Mesothelial cell of epicardium (in vitro differentiated cells): ENCODE results near the gene YEATS4. TPM values are rescaled to one million over a fixed set of nuclear protein-coding genes. Genes with fewer than 3 reads are reported as not detected.
A peak's percentile ranks its signal among the peaks of the same experiment; 100 is the strongest.
"Not testable (repeated sequence)": the region's sequence is repeated elsewhere in the genome, so short reads cannot be mapped to it uniquely, and the experiment has no call there.

Experiments
- DNase-seq, 2 experiments: peaks; one replicate each; pipeline ENCODE4 v3.0.0; 2021; ENCODE audit warnings: low spot score in 2 of 2; ENCODE audit not compliant: unreplicated experiment in 2 of 2
- H3K27ac Mint-ChIP-seq: 2 replicates; pipeline ENCODE4 v1.8.0; 2021; ENCODE audit warnings: mixed read lengths
- H3K27me3 Mint-ChIP-seq: 2 replicates; pipeline ENCODE4 v1.8.0; 2021; ENCODE audit warnings: low read depth, mixed read lengths
- H3K36me3 Mint-ChIP-seq: 2 replicates; pipeline ENCODE4 v1.8.0; 2021; ENCODE audit warnings: mixed read lengths
- H3K4me1 Mint-ChIP-seq: 2 replicates; pipeline ENCODE4 v1.8.0; 2021; ENCODE audit warnings: mixed read lengths
- H3K4me3 Mint-ChIP-seq: 2 replicates; pipeline ENCODE4 v1.8.0; 2021; ENCODE audit warnings: mild to moderate bottlenecking, moderate library complexity, mixed read lengths
- H3K9me3 Mint-ChIP-seq: 2 replicates; pipeline ENCODE4 v1.8.0; 2021; ENCODE audit warnings: mixed read lengths
- total RNA-seq: library from RNA; stranded (reverse); gene quantifications from 3 replicates; pipeline ENCODE4 v1.2.1, GENCODE V29; 2021
- TF ChIP-seq, protein P1 (sequence below): fragments of 200-600 bp; sonication (generic); IDR thresholded peaks from one replicate; pipeline ENCODE4 v1.5.0; 2021; ENCODE audit warnings: antibody characterized with exemption; ENCODE audit not compliant: unreplicated experiment

The YEATS4 gene
- total RNA-seq = 19.5 to 21.5 TPM (median 20.7 TPM) in 3 replicates

DNA sequence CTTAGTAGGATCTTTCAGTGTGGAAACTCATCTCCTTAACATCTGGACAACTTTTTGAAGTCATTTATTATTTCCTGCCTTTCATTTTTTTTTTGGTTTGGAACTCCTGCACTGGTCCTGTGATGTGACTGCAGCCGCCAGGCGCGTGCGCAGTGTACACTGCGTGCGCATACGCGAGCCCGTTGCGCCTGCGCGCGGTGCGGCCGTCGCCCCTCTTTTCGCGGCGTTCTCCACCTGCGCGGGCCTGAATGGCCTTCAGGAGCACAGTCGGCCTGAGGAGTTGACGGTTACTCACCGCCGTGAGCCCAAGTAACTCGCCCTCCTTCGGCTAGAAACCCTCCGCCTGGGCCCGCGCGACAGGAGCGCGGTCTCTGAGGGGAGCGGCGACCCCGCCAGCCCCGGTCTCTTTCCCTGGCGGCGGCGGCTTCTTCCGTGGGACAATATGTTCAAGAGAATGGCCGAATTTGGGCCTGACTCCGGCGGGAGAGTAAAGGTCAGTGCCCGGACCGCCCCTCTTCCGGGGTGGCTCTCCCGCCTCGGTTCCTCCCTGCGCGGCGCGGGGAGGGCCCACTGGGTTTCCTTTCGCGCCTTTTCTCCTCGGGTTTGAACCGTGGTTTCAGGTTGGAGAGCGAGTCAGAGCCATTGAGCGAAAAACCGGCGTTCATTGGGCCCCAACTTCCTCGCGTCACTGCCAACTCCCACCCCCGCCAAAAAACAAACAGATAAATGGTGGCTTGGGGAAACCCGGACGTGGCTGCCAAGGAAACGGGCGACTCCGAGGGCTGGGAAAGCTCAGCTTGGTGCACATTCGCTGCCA is at the start of gene YEATS4:
Gene YEATS4, plus strand, starts transcription at position 213 of the 817 bp plus-strand sequence. Its CDS starts 230 bp downstream, at position 443.
- peak within 1 kb of the TSS; percentile 82 for H3K27ac Mint-ChIP-seq
- no peaks in the 10 kb centered on the region for H3K36me3 Mint-ChIP-seq
- TF ChIP-seq, protein P1, sequence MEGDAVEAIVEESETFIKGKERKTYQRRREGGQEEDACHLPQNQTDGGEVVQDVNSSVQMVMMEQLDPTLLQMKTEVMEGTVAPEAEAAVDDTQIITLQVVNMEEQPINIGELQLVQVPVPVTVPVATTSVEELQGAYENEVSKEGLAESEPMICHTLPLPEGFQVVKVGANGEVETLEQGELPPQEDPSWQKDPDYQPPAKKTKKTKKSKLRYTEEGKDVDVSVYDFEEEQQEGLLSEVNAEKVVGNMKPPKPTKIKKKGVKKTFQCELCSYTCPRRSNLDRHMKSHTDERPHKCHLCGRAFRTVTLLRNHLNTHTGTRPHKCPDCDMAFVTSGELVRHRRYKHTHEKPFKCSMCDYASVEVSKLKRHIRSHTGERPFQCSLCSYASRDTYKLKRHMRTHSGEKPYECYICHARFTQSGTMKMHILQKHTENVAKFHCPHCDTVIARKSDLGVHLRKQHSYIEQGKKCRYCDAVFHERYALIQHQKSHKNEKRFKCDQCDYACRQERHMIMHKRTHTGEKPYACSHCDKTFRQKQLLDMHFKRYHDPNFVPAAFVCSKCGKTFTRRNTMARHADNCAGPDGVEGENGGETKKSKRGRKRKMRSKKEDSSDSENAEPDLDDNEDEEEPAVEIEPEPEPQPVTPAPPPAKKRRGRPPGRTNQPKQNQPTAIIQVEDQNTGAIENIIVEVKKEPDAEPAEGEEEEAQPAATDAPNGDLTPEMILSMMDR = no peak
- no peaks in the 10 kb centered on the region for H3K9me3 Mint-ChIP-seq
- H3K4me1 Mint-ChIP-seq = peaks cover 16% of the 10 kb centered on the region
- DNase-seq = peak; percentile 62 to 84
- peak within 1 kb of the TSS; percentile 87 for H3K4me3 Mint-ChIP-seq
- H3K27me3 Mint-ChIP-seq = no peaks in the 10 kb centered on the region

DNA sequence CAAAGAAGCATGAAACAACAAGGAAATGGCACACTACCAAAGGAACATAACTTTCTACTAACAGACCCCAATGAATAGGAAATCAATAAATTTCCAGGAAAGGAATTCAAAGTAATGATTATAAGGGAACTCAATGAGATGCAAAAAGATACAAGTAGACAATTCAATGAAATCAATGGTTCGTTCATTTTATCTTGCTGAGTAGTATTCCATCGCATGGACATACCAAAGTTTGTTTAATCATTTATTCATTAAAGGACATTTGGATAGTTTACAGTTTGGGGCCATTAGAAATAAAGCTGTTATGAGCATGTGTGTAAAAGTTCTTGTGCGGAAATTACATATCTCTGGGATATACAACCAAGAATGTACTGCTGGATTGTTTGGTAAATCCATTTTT is 46.3 kb upstream of the YEATS4 start:
- Mint-ChIP-seq H3K36me3 (no peaks in the 10 kb centered on the region), H3K4me1 (no peaks in the 10 kb centered on the region), H3K9me3 (peaks cover 33% of the 10 kb centered on the region), H3K4me3 (no peak overlapping the region), H3K27ac (no peak overlapping the region), H3K27me3 (no peaks in the 10 kb centered on the region)
- DNase-seq = no peak
- TF ChIP-seq, protein P1 = no peak

DNA sequence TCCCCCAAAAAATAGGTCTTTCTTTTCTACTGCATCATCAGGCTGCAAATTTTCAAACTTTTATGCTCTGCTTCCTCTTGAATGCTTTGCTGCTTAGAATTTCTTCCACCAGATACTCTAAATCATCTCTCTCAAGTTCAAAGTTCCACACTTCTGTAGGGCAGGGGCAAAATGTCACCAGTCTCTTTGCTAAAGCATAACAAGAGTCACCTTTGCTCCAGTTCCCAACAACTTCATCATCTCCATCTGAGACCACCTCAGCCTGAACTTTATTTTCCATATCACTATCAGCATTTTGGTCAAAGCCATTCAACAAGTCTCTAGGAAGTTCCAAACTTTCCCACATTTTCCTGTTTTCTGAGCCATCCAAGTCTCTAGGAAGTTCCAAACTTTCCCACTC is 42.8 kb upstream of the YEATS4 start:
- not testable (repeated sequence) for H3K4me1 Mint-ChIP-seq, DNase-seq, H3K27me3 Mint-ChIP-seq, H3K36me3 Mint-ChIP-seq, H3K4me3 Mint-ChIP-seq, H3K27ac Mint-ChIP-seq
- H3K9me3 Mint-ChIP-seq = peaks cover 57% of the 10 kb centered on the region

DNA sequence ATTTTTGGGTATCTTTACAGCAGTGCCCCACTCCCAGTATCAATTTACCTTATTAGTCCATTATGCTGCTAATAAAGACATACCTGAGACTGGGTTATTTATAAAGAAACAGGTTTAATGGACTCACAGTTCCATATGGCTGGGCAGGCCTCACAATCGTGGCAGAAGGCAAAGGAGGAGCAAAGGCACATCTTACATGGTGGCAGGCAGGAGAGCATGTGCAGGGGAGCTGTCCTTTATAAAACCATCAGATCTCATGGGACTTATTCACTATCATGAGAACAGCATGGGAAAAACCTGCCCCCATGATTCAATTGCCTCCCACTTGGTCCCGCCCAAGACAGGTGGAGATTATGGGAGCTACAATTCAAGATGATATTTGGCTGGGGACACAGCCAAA is 42.3 kb upstream of the YEATS4 start:
- not testable (repeated sequence) for H3K36me3 Mint-ChIP-seq, DNase-seq, H3K4me1 Mint-ChIP-seq, H3K4me3 Mint-ChIP-seq, H3K27ac Mint-ChIP-seq, H3K27me3 Mint-ChIP-seq
- peaks cover 57% of the 10 kb centered on the region for H3K9me3 Mint-ChIP-seq

DNA sequence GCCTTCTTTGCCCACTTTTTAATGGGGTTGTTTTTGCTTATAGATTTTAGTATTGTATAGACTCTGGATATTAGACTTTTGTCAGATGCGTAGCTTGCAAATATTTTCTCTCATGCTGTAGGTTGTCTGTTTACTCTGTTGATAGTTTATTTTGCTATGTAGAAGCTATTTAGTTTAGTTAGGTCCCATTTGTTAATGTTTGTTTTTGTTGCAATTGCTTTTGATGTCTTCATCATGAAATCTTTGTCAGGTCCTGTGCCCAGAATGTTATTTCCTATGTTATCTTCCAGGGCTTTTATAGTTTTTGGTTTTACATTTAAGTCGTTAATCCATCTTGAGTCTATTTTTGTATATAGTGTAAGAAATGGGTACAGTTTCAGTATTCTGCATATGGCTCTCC is 41.3 kb upstream of the YEATS4 start:
- no peak for DNase-seq
- peaks cover 61% of the 10 kb centered on the region for H3K9me3 Mint-ChIP-seq
- TF ChIP-seq, protein P1 = no peak
- no peaks in the 10 kb centered on the region for H3K4me1 Mint-ChIP-seq
- H3K27ac Mint-ChIP-seq = no peak overlapping the region
- H3K4me3 Mint-ChIP-seq = no peak overlapping the region
- no peaks in the 10 kb centered on the region for H3K36me3 Mint-ChIP-seq
- H3K27me3 Mint-ChIP-seq = peaks cover 11% of the 10 kb centered on the region

DNA sequence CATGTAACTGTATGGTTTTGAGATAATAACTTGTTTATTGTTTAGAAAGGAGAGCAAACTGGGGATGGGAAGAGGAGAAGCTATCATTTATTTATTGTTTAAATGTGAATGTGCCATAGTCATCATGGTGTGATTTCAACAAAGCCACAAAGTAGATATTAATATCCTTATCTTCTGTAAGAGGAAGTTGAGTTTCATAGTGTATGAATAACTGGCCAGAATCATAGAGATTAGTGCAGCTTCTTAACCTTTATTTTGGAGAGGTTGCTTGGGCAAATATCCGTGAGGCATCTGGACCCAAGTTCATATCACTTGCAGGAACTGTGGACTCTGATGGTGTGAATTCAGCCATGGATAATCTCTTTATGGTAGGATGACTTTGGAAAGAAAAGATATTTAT is 38.2 kb upstream of the YEATS4 start:
- no peaks in the 10 kb centered on the region for H3K36me3 Mint-ChIP-seq
- H3K4me3 Mint-ChIP-seq = no peak overlapping the region
- peaks cover 11% of the 10 kb centered on the region for H3K27me3 Mint-ChIP-seq
- no peaks in the 10 kb centered on the region for H3K4me1 Mint-ChIP-seq
- H3K9me3 Mint-ChIP-seq = peaks cover 44% of the 10 kb centered on the region
- no peak for DNase-seq
- no peak overlapping the region for H3K27ac Mint-ChIP-seq
- TF ChIP-seq, protein P1 = no peak
